AG09309 (cell line): ENCODE data around the gene HECW1.

Source experiments
- DNase-seq: peaks from one replicate; pipeline ENCODE4 v3.0.0-alpha.2; 2010; ENCODE audit warnings: low read depth
- H3K4me3 ChIP-seq: 2 replicates; pipeline ENCODE4 v1.5.1; 2011; ENCODE audit warnings: mild to moderate bottlenecking, low read depth, low read length, moderate library complexity; ENCODE audit not compliant: control insufficient read depth
- TF ChIP-seq, protein P1 (sequence below): IDR thresholded peaks from 2 replicates; pipeline ENCODE4 v1.5.1; 2011; ENCODE audit warnings: mild to moderate bottlenecking, low read depth, low read length, inconsistent platforms; ENCODE audit not compliant: insufficient read depth, control insufficient read depth; ENCODE audit errors: missing control alignments

HECW1 gene

DNA sequence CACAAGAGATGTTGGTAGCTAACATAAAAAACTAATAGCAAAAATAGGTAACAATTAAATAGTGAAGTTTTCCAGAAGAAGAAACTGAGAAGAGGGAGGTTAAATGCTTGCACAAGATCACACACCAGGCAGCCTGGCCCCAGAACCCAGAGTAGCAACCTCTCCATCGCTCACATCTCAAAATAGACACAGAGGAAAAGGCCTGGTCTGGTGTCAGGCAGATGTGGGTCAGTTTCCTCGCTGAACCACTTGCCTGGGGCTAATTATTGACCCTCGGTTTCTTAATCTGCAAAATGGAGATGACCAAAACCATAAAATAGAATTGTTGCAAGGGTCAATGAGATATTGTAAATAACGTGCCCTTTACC is 425.9 kb downstream of the HECW1 start:
- H3K4me3 ChIP-seq = no peak overlapping the region
- DNase-seq = no peak
- TF ChIP-seq, protein P1, sequence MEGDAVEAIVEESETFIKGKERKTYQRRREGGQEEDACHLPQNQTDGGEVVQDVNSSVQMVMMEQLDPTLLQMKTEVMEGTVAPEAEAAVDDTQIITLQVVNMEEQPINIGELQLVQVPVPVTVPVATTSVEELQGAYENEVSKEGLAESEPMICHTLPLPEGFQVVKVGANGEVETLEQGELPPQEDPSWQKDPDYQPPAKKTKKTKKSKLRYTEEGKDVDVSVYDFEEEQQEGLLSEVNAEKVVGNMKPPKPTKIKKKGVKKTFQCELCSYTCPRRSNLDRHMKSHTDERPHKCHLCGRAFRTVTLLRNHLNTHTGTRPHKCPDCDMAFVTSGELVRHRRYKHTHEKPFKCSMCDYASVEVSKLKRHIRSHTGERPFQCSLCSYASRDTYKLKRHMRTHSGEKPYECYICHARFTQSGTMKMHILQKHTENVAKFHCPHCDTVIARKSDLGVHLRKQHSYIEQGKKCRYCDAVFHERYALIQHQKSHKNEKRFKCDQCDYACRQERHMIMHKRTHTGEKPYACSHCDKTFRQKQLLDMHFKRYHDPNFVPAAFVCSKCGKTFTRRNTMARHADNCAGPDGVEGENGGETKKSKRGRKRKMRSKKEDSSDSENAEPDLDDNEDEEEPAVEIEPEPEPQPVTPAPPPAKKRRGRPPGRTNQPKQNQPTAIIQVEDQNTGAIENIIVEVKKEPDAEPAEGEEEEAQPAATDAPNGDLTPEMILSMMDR = no peak

DNA sequence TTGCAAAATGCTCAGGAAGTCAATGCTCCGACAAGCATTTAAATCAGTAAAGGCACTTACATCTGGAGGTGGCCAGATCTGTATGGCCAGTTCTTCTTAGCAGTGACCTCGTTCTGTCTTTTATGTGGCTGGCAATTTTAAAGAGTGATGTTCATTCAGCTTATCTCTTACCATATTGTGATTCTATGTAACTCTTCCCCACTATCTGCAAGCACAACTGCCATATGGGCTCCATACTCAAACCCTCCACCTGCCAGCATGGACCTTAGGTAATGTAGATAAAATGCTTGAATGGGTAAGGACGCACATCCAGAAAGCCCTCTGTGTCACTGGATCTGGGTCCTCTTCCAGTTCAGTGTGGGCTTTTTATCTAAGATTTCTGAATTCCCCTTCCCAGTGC is 428.0 kb downstream of the HECW1 start:
- no peak for DNase-seq
- H3K4me3 ChIP-seq = no peak overlapping the region
- TF ChIP-seq, protein P1 = no peak

DNA sequence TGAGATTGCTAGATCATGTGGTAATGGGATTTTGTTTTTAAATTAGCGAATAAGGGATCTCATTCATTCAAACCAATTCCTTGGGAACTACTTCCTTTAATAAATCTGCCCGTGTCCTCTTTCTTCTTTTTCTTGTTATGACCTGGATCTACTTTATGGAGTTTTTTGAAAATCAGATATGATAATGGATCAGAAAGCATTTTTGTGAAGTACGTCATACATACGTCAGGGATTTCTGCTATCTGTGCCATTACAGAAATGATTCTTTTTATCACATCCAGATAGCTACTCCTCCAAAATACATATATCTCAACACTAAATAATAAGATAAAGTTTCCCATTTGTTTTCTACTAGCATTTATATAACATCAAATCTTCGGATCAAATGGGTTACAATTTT is 430.3 kb downstream of the HECW1 start:
- TF ChIP-seq, protein P1 = no peak
- no peak overlapping the region for H3K4me3 ChIP-seq
- DNase-seq = no peak

DNA sequence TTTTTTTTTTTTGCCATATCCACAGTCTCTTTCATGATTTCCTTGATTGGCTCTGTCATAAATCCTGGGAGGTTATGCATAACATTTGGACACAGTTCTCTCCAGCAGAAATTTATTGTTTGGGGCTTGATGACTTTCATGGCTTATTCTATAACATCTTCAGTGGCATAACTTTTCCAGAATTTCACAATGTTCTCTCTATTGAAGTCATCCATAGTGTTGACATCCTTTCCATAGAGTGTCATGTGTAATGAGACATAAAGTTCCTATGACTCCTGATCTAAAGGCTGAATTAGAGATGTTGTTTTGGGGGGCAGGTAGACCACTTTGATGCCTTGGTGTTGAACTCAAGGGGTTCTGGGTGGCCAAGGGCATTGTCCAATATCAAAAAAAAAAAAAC is 433.8 kb downstream of the HECW1 start:
- no peak overlapping the region for H3K4me3 ChIP-seq
- TF ChIP-seq, protein P1 = no peak
- no peak for DNase-seq

DNA sequence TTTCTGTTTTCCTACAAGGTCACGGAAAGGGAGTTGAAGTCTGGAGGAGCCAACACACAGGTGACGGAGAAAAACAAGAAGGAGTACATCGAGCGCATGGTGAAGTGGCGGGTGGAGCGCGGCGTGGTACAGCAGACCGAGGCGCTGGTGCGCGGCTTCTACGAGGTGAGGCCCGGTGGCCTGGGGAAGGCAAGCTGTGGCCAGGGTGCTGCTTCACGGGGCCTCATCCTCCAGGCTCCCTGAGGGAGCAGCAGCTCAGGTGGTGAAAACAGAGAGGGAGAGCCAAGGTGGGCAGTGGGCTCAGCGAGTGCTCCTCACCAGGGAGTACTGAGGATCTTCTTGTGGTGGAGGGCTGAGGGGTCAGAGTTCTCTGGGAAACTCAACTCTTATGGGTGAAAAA is 438.0 kb downstream of the HECW1 start:
- no peak for DNase-seq
- TF ChIP-seq, protein P1 = no peak
- no peak overlapping the region for H3K4me3 ChIP-seq

DNA sequence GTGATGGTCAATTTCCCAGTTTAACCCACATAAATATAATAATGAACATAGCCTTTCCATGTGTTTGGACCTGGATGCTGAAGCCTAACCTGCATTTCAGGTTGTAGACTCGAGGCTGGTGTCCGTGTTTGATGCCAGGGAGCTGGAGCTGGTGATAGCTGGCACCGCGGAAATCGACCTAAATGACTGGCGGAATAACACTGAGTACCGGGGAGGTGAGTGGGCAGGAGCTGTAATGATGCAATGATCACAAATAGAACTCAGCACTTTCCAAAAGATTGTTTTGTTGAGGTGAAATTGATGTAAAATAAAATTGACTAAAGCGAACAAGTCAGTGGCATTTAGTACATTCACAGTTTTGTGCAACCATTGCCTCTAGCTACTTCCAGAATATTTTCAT is 439.7 kb downstream of the HECW1 start:
- TF ChIP-seq, protein P1 = no peak
- H3K4me3 ChIP-seq = no peak overlapping the region
- no peak for DNase-seq

DNA sequence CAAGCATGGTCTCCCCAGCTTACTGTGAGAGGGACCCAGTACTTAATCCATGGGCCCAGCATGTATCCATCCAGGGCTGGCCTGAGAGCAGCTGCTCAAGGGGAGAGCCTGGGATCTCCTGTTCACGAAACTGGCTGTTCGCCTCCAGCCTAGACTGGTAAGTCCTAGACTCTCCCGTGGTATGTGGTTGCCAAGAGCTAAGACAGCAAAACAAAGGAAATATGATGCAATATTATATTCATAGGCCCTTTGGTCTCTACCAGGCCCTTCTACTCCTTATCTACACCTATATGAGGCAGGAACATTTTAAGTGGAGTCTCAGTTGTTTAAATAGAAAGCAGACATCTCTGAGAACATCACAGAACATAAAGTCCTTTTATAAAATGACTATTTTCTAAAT is 441.6 kb downstream of the HECW1 start:
- TF ChIP-seq, protein P1 = no peak
- DNase-seq = no peak
- no peak overlapping the region for H3K4me3 ChIP-seq
